Brain microvascular endothelial cell (primary cell): ENCODE data around the gene FA2H.
"Not testable (repeated sequence)": the region's sequence is repeated elsewhere in the genome, so short reads cannot be mapped to it uniquely, and the experiment has no call there.

Experiments
- DNase-seq: peaks from one replicate; pipeline ENCODE4 v3.0.0-alpha.2; 2020
- H3K27ac ChIP-seq: fragments of 250-450 bp; sonication (Bioruptor Pico); 2 replicates; pipeline ENCODE4 v1.5.1; 2020; ENCODE audit warnings: mild to moderate bottlenecking, moderate library complexity
- H3K27me3 ChIP-seq: fragments of 250-450 bp; sonication (Bioruptor Pico); replicated peaks from 2 replicates; pipeline ENCODE4 v1.5.1; 2020; ENCODE audit warnings: mild to moderate bottlenecking
- H3K36me3 ChIP-seq: fragments of 250-450 bp; sonication (Bioruptor Pico); replicated peaks from 2 replicates; pipeline ENCODE4 v1.5.1; 2020; ENCODE audit warnings: mild to moderate bottlenecking
- H3K4me3 ChIP-seq: 2 replicates; pipeline ENCODE4 v1.5.1; 2011; ENCODE audit warnings: low read depth, mild to moderate bottlenecking, control low read depth, low read length, moderate library complexity
- CTCF ChIP-seq: IDR thresholded peaks from 2 replicates; pipeline ENCODE4 v1.5.1; 2011; ENCODE audit warnings: low read depth, mild to moderate bottlenecking, moderate library complexity, low read length, control low read depth, inconsistent platforms; ENCODE audit errors: missing control alignments
- in situ Hi-C: cut with HindIII; loops from 2 replicates; pipeline ENCODE4 v1.10.0; 2017; ENCODE audit warnings: low sequenced_read_pairs, low pct_ligation_motif_present

Gene FA2H

GRCh38 chr16:74727903-74728302, 46.7 kb downstream of the FA2H start:
- no peak for TF ChIP-seq CTCF
- in situ Hi-C loops, result no loop called here
- no peak overlapping the region for H3K27ac ChIP-seq

GRCh38 chr16:74726716-74727115, 47.9 kb downstream of the FA2H start:
- no peak overlapping the region for H3K27ac ChIP-seq
- no peaks in the 10 kb centered on the region for H3K27me3 ChIP-seq
- peak; percentile 67 for TF ChIP-seq CTCF
- H3K36me3 ChIP-seq, result no peaks in the 10 kb centered on the region
- H3K4me3 ChIP-seq, result no peak overlapping the region
- in situ Hi-C loops, result no loop called here
- peak; percentile 30 for DNase-seq

More at GRCh38 chr16:74727903-74728302, 46.7 kb downstream of the FA2H start:
- Histone ChIP-seq H3K36me3 (no peaks in the 10 kb centered on the region), H3K27me3 (no peaks in the 10 kb centered on the region), H3K4me3 (no peak overlapping the region)
- DNase-seq, result no peak

- in situ Hi-C loops, result no loop called here
- no peak for DNase-seq
- Histone ChIP-seq H3K4me3 (no peak overlapping the region), H3K36me3 (no peaks in the 10 kb centered on the region), H3K27me3 (no peaks in the 10 kb centered on the region), H3K27ac (no peak overlapping the region)
- no peak for TF ChIP-seq CTCF
Measured at GRCh38 chr16:74725651-74726455, 48.8 kb downstream of the FA2H start.

GRCh38 chr16:74724820-74725549, 49.6 kb downstream of the FA2H start:
- Histone ChIP-seq H3K27ac (no peak overlapping the region), H3K27me3 (no peaks in the 10 kb centered on the region), H3K4me3 (no peak overlapping the region), H3K36me3 (no peaks in the 10 kb centered on the region)
- TF ChIP-seq CTCF, result peak; percentile 69
- in situ Hi-C loops, result no loop called here
- DNase-seq, result peak; percentile 82

GRCh38 chr16:74723256-74723655, 51.4 kb downstream of the FA2H start:
- no peak for DNase-seq
- H3K27ac ChIP-seq, result no peak overlapping the region
- no peak for TF ChIP-seq CTCF
- in situ Hi-C loops, result no loop called here
- H3K27me3 ChIP-seq, result no peaks in the 10 kb centered on the region
- no peaks in the 10 kb centered on the region for H3K36me3 ChIP-seq
- H3K4me3 ChIP-seq, result no peak overlapping the region

- in situ Hi-C loops, H3K27me3 ChIP-seq, H3K4me3 ChIP-seq, DNase-seq, H3K27ac ChIP-seq, H3K36me3 ChIP-seq: not testable (repeated sequence)
Measured at GRCh38 chr16:74722156-74722555, 52.5 kb downstream of the FA2H start.
